Left lobe of liver (tissue), 2 donors: Measurements from ENCODE around the gene KRTAP10-9. TPM values are rescaled to one million over a fixed set of nuclear protein-coding genes. Genes with fewer than 3 reads are reported as not detected.
"Not testable (repeated sequence)": the region's sequence is repeated elsewhere in the genome, so short reads cannot be mapped to it uniquely, and the experiment has no call there.

Source experiments
- ATAC-seq: fragments of 200-7000 bp; cut with Tn5 transposase; one replicate; pipeline ENCODE4 v1.9.1; 2020; ENCODE audit warnings: mild to moderate bottlenecking, moderate library complexity
- DNase-seq: peaks from one replicate; pipeline ENCODE4 v3.0.0-alpha.2; 2020; ENCODE audit warnings: low spot score
- total RNA-seq: library from RNA; stranded (reverse); gene quantifications from one replicate; pipeline ENCODE4 v1.2.1, GENCODE V29; 2021
- donor health status: DM: no; HTN: no; CAD: no; lungs with moderate emphysema.
- donor health status: DM: no; HTN: yes; CAD: no.

KRTAP10-9 gene
- total RNA-seq, 1 donor from 2014 or later = not detected

DNA sequence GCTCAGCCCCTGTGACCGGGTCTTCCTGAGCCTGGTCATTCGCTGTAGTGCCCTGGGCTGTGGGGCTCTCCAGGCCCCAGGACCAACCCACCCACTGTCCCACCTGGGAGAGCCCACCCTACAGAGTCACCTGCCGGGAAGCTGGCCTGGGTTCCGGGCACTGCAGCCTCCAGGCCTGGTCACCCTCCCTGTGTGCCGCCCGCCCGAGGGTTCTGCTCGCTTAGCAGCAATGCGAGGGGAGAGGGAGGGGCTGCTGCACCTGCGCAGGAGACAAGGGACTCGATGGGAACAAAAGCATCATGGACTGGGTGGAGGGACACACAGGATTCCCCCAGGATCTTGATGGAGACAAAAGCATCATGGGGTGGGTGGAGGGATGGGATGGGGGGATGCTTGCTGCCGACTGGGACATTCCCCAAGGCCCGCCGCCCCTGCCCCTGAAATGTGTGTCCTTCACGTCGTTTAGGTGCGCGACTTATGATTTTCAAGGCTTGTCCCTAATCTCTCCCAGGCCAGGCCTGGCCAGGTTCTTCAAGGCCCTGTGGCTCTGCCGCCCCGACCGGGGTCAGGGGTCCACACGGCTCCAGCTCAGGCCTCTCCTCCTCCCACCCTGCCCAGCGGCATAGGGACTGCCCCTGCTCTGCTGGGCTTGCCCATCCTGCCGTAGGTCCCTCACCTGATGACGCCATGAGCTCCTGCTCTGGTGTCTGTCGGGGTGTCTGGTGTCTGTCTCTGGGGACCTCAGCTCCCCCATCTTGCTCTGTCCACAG, 13.3 kb upstream of the KRTAP10-9 start:
- ATAC-seq = no peak
- DNase-seq = no peak

GRCh38 chr21:44614161-44614631, 12.7 kb upstream of the KRTAP10-9 start:
- DNase-seq (no peak), ATAC-seq (no peak)

DNA sequence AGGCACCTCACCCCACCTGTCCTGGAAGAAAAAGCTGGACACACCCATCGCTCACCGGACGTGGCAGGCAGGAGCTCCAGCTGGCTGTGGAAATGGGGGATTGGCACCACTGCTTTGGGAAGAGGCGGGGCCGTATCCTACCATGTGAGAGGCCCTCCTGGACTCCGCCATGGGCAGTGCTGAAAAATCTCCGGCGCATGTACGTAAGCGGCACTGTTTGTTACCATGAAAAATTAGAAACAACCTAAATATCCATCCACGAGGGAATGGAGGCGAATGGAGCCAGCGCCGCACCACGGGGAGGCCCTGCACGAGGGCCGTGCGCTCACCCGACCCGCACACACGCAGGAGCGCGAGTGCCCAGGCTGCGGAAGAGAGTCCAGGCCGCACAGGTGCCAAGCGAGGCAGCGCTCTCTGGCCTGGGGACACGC, 11.9 kb upstream of the KRTAP10-9 start:
- ATAC-seq = no peak
- no peak for DNase-seq

DNA sequence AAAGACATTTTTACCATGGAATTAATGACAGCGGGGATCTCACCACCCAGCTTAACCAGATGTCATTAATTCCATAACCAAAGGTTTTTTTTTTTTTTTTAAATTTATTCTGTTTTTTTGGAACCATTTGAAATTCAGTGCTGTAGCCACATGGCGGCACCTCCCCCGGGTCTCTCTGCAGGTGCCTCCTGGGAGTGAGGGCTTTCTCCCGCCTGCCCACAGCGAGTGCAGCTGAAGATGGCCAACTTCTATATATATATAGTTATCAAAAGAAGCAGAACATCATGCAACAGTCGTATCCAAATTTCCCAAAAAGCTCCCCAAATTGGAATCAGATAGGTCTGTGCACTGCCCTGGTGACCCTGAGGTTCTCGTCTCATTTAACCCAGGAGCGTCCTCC, 11.4 kb upstream of the KRTAP10-9 start:
- DNase-seq (no peak), ATAC-seq (no peak)

DNA sequence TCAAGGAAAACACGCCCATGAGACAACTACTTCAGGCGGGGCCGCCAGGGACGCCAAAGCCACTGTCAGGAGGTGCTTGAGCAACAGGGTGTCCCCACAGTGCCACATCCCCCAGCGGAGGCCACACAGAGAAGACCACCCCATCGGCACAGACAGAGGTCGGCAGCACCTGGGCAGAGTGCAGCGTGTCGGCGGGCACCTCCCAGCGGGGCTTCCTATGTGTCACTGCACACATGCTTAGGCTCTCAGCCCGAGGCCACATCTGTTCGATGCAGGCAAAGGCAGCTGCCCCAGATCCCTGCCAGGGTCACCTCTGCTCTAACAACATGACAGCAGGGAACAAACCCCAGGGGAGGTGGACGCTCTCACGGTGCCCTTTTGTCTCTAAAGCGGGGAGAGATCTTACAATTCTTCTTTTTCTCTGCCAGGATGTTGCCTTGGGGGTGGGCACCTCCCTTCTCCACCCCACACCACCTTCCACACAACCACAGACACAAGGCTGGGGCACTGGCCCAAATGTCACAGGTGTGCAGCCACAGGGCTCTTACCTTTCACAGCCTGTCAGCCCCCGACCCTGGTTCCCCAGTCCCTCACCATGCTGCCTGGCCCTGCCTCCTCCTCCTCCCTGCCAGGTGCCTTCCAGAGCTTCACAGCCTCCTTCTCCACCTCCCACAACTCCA, 10.8 kb upstream of the KRTAP10-9 start:
- DNase-seq (no peak), ATAC-seq (no peak)

- DNase-seq (no peak), ATAC-seq (no peak)
These were observed 10.3 kb upstream of the KRTAP10-9 start for GRCh38 chr21:44616591-44616926.

GRCh38 chr21:44617071-44617501, 9.8 kb upstream of the KRTAP10-9 start:
- DNase-seq (no peak), ATAC-seq (no peak)

DNA sequence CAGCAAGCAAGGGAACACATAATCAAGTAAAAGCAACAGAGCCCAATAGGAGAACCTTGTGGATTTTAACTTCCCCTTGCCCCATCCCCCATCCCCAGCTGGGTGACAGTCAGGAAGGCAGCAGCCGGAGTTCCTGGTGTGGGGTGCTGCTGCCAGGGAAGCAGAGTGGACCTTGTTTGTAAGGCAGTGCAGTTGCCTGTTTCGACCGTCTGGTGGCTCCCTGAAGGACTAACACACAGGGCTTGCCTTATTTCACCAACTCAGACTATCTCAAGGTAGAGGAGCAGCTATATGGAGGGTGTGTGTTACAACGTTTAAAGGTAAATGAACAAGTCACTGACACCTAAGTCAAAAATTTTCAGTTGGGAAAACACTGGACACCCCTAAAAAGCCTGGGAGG, 8.4 kb upstream of the KRTAP10-9 start:
- peak; percentile 47 for DNase-seq
- peak; percentile 84 for ATAC-seq

GRCh38 chr21:44618909-44619308, 8.0 kb upstream of the KRTAP10-9 start:
- DNase-seq = no peak
- no peak for ATAC-seq

GRCh38 chr21:44619886-44620285, 7.0 kb upstream of the KRTAP10-9 start:
- ATAC-seq (no peak), DNase-seq (no peak)

- DNase-seq (no peak), ATAC-seq (no peak)
These were observed 3.3 kb upstream of the KRTAP10-9 start for GRCh38 chr21:44623575-44623974.

DNA sequence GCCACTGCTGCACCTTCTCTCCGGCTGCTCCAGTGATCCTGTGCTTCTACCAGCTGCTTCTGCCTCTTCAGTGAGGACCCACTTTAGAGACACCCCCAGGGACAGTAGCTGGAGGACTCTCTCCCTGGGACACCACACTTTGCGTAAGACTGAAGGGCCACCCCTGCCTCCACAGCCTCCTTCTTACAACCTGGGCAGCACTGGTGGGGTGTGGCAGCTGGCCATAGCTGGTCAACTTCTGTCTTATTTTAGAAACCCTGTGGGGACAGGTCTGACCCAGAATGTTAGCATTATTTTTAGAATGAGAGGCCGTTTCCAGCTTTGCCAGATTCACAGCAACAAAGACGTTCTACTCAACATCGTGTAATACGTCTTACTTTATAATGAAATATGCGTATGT, 1.1 kb upstream of the KRTAP10-9 start:
- ATAC-seq (no peak), DNase-seq (no peak)

GRCh38 chr21:44626262-44626661, 631 bp upstream of the KRTAP10-9 start:
- ATAC-seq = no peak
- DNase-seq = no peak

- DNase-seq, ATAC-seq: not testable (repeated sequence)
These were observed 409 bp downstream of the KRTAP10-9 start for GRCh38 chr21:44627181-44627822.

DNA sequence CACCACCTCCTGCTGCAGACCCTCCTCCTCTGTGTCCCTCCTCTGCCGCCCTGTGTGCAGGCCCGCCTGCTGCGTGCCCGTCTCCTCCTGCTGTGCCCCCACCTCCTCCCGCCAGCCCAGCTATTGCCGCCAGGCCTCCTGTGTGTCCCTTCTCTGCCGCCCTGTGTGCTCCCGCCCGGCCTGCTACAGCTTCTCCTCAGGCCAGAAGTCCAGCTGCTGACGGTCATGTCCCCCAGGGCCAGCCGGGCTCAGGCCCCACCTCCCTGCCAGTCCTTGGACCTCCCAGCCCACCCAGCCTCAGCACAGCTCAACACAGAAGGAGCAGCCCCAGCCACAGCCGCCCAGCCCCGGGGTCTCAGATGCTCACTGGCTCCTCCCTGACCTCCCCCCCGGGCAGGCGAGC, 939 bp downstream of the KRTAP10-9 start:
- not testable (repeated sequence) for DNase-seq, ATAC-seq

DNA sequence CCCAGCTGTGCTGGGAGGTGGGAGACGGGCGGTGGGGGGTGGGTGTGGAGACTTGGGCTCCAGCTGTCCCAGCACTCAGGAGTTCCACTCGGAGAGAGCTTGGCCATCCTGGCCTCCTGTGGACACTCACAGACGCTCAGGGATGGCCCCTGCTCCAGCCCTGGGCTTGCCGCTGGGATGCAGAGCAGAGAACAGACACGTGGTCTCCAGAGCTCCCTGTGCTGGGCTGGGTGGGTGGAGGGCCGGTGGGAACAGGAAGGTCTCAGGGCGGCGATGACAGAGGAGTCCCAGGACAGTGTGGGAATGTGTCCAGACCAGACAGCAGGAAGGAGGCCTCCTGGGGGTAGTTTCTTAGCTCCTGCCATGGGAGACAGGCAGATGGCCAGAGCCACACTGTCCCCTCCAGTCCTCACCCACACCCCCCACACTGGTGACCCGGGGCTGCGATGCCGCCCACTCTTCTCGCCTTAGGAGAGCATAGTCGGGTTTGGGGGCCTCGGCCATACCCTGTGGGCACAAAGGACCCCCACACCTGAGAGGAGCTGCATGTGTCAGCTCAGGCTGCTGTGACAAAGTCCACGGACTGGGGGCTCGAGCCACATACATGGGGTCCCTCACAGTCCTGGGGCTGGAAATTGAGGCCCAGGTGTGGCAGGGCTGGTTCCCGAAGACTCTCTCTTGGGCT, 2.0 kb downstream of the KRTAP10-9 start:
- ATAC-seq (no peak), DNase-seq (no peak)

- ATAC-seq (no peak), DNase-seq (no peak)
These were observed 3.5 kb downstream of the KRTAP10-9 start for GRCh38 chr21:44630440-44630839.

DNA sequence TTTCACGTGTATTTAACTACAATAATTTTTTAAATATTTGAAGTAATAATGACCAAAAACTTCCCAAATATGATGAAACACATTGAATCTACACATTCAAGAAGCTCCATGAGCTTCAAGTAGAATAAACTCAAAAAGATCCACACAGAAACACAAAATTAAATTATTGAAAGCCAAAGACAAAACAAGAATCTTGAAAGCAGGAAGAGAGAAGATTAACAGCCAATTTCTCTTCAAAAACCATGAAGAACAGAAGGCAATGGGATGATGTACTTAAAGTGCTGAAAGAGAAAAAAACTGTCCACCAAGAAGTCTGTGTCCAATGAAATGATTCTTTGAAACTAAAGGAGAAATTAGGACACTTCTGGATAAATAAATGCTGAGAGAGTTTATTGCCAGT, 5.2 kb downstream of the KRTAP10-9 start:
- ATAC-seq (no peak), DNase-seq (no peak)

DNA sequence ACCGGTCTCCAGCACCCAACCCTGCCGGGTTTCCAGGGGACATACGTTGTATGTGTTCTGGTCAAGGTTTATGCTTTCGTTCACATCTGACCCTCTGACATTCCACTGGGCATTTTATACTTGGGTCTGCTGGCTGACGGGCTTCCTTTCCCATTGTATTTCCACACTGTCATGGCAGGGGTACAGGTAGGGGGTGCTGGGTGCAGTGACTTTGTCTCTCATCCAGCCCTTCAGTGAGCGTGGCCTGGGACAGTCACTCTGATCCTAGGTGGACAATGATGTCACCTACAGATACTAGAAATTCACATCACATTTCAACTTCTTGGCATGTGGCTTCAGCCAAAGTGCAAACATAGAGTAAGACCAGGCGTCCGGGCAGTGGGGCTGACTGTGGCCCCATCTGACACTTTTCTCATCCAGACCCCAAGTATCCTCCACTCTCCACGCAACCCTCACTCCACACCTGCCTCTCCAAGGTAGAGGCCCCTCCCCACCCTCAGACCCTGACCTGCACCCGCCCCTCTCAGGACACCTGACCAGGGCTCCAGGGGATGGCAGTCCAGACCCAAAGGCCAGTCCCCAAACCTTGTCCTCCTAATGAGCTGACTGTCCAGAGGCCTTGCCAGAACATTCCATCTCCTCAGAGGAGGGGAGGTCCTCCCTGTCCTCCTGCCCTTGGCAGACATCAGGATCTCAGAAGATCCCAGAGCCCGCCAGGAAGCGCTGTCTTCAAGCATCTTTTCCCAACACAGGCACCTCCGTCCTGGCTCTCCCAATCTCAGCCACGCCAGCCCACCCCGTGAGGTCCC, 9.5 kb downstream of the KRTAP10-9 start:
- DNase-seq (no peak), ATAC-seq (no peak)
